WTC11 (cell line): ENCODE data around the gene S100A7. TPM values are rescaled to one million over a fixed set of nuclear protein-coding genes. Genes with fewer than 3 reads are reported as not detected.
"Not testable (repeated sequence)": the region's sequence is repeated elsewhere in the genome, so short reads cannot be mapped to it uniquely, and the experiment has no call there.

Source experiments
- ATAC-seq: fragments of 200-7000 bp; cut with Tn5 transposase; 2 replicates; pipeline ENCODE4 v1.10.0; 2021; ENCODE audit warnings: mild to moderate bottlenecking, moderate library complexity
- CTCF ChIA-PET: fragments of 300-600 bp; sonication (Branson Sonifier 250); formaldehyde crosslinking; loops from one replicate; lab custom pipeline; 2021; ENCODE audit warnings: antibody characterized with exemption; lab: Charles Lee
- POLR2A ChIA-PET: fragments of 350-600 bp; sonication (Branson Sonifier 250); formaldehyde crosslinking; loops from one replicate; lab custom pipeline; 2021; ENCODE audit warnings: antibody characterized with exemption; lab: Charles Lee
- DNase-seq: peaks from one replicate; pipeline ENCODE4 v3.0.0; 2021; ENCODE audit warnings: low spot score
- H3K27ac Mint-ChIP-seq: 2 replicates; pipeline ENCODE4 v1.8.0; 2021; ENCODE audit warnings: mixed read lengths
- H3K27me3 Mint-ChIP-seq: 2 replicates; pipeline ENCODE4 v1.8.0; 2021; ENCODE audit warnings: low read depth, mild to moderate bottlenecking, moderate library complexity, mixed read lengths
- H3K36me3 Mint-ChIP-seq: 2 replicates; pipeline ENCODE4 v1.8.0; 2021; ENCODE audit warnings: mixed read lengths
- H3K4me1 Mint-ChIP-seq: 2 replicates; pipeline ENCODE4 v1.8.0; 2022; ENCODE audit warnings: mixed read lengths
- H3K4me3 Mint-ChIP-seq: 2 replicates; pipeline ENCODE4 v1.8.0; 2021; ENCODE audit warnings: mild to moderate bottlenecking, moderate library complexity, mixed read lengths
- H3K9me3 Mint-ChIP-seq: 2 replicates; pipeline ENCODE4 v1.8.0; 2021; ENCODE audit warnings: mixed read lengths
- AR ChIP-seq: fragments of 250-450 bp; sonication (Bioruptor Pico); IDR thresholded peaks from 2 replicates; pipeline ENCODE4 v1.9.0; 2021; ENCODE audit warnings: mild to moderate bottlenecking
- ATF1 ChIP-seq: sonication (generic); formaldehyde crosslinking; IDR thresholded peaks from 2 replicates; pipeline ENCODE4 v1.8.1; 2023; ENCODE audit warnings: mild to moderate bottlenecking, moderate library complexity, missing genetic modification reagents
- ATF3 ChIP-seq: sonication (generic); formaldehyde crosslinking; conservative IDR thresholded peaks from 2 replicates; pipeline ENCODE4 v1.8.1; 2022; ENCODE audit warnings: mild to moderate bottlenecking, missing genetic modification reagents
- CTCF ChIP-seq: fragments of 200-600 bp; IDR thresholded peaks from 2 replicates; pipeline ENCODE4 v1.8.0; 2022; ENCODE audit warnings: antibody characterized with exemption
- E2F1 ChIP-seq: sonication (generic); formaldehyde crosslinking; IDR thresholded peaks from 2 replicates; pipeline ENCODE4 v1.8.0; 2022; ENCODE audit warnings: mild to moderate bottlenecking, missing genetic modification reagents
- E2F5 ChIP-seq: sonication (generic); formaldehyde crosslinking; IDR thresholded peaks from 2 replicates; pipeline ENCODE4 v1.8.1; 2022; ENCODE audit warnings: mild to moderate bottlenecking, moderate library complexity, missing genetic modification reagents
- ETV6 ChIP-seq: sonication (generic); formaldehyde crosslinking; IDR thresholded peaks from 2 replicates; pipeline ENCODE4 v1.8.1; 2022; ENCODE audit warnings: mild to moderate bottlenecking, missing genetic modification reagents
- FOXJ3 ChIP-seq: sonication (generic); formaldehyde crosslinking; IDR thresholded peaks from 2 replicates; pipeline ENCODE4 v1.9.0; 2021; ENCODE audit warnings: missing genetic modification reagents, mild to moderate bottlenecking, borderline replicate concordance
- FOXK1 ChIP-seq: sonication (generic); formaldehyde crosslinking; IDR thresholded peaks from 2 replicates; pipeline ENCODE4 v1.8.0; 2022; ENCODE audit warnings: mild to moderate bottlenecking, moderate library complexity, missing genetic modification reagents
- FOXP4 ChIP-seq: sonication (generic); formaldehyde crosslinking; IDR thresholded peaks from 2 replicates; pipeline ENCODE4 v1.8.0; 2022; ENCODE audit warnings: mild to moderate bottlenecking, missing genetic modification reagents
- JAZF1 ChIP-seq: fragments of 250-450 bp; sonication (Bioruptor Pico); IDR thresholded peaks from 2 replicates; pipeline ENCODE4 v1.9.0; 2021; ENCODE audit warnings: moderate library complexity, mild to moderate bottlenecking, inconsistent platforms
- MAX ChIP-seq: sonication (generic); formaldehyde crosslinking; IDR thresholded peaks from 2 replicates; pipeline ENCODE4 v1.8.0; 2022; ENCODE audit warnings: mild to moderate bottlenecking, missing genetic modification reagents
- MYBL2 ChIP-seq: sonication (generic); formaldehyde crosslinking; IDR thresholded peaks from 2 replicates; pipeline ENCODE4 v1.8.1; 2023; ENCODE audit warnings: mild to moderate bottlenecking, moderate library complexity, missing genetic modification reagents
- NR2C2 ChIP-seq: sonication (generic); formaldehyde crosslinking; IDR thresholded peaks from 2 replicates; pipeline ENCODE4 v1.8.0; 2022; ENCODE audit warnings: mild to moderate bottlenecking, missing genetic modification reagents
- NR3C1 ChIP-seq: sonication (generic); formaldehyde crosslinking; conservative IDR thresholded peaks from 2 replicates; pipeline ENCODE4 v1.8.1; 2023; ENCODE audit warnings: low read depth, mild to moderate bottlenecking, missing genetic modification reagents
- SP1 ChIP-seq: sonication (generic); formaldehyde crosslinking; conservative IDR thresholded peaks from 2 replicates; pipeline ENCODE4 v1.8.1; 2022; ENCODE audit warnings: missing genetic modification reagents
- TP53 ChIP-seq: sonication (generic); formaldehyde crosslinking; IDR thresholded peaks from 2 replicates; pipeline ENCODE4 v1.8.1; 2023; ENCODE audit warnings: mild to moderate bottlenecking, missing genetic modification reagents
- USF1 ChIP-seq: sonication (generic); formaldehyde crosslinking; IDR thresholded peaks from 2 replicates; pipeline ENCODE4 v1.8.0; 2022; ENCODE audit warnings: mild to moderate bottlenecking, missing genetic modification reagents
- ZBTB21 ChIP-seq: sonication (generic); formaldehyde crosslinking; IDR thresholded peaks from 2 replicates; pipeline ENCODE4 v1.8.1; 2023; ENCODE audit warnings: mild to moderate bottlenecking, missing genetic modification reagents, borderline replicate concordance
- ZNF121 ChIP-seq: sonication (generic); formaldehyde crosslinking; IDR thresholded peaks from 2 replicates; pipeline ENCODE4 v1.8.0; 2023; ENCODE audit warnings: missing genetic modification reagents
- ZNF423 ChIP-seq: fragments of 250-450 bp; sonication (Bioruptor Pico); IDR thresholded peaks from 2 replicates; pipeline ENCODE4 v2.1.2; 2022; ENCODE audit warnings: mild to moderate bottlenecking, moderate library complexity
- ZNF425 ChIP-seq: fragments of 250-450 bp; sonication (Bioruptor Pico); conservative IDR thresholded peaks from 2 replicates; pipeline ENCODE4 v1.9.0; 2021; ENCODE audit warnings: mild to moderate bottlenecking
- ZNF671 ChIP-seq: fragments of 250-450 bp; sonication (Bioruptor Pico); IDR thresholded peaks from 2 replicates; pipeline ENCODE4 v1.8.0; 2021; ENCODE audit warnings: mild to moderate bottlenecking
- total RNA-seq: library from RNA; stranded (reverse); gene quantifications from 3 replicates; pipeline ENCODE4 v1.2.3, GENCODE V29; 2021

The S100A7 gene
- total RNA-seq, 1 experiment from 2014 or later: not detected

GRCh38 chr1:153465811-153466636 is 5.6 kb upstream of the S100A7 start:
- Mint-ChIP-seq H3K4me3 (peak overlapping the region; percentile 41), H3K27me3 (peaks cover 11% of the 10 kb centered on the region), H3K9me3 (peaks cover 20% of the 10 kb centered on the region), H3K36me3 (peaks cover 5% of the 10 kb centered on the region), H3K27ac (peak overlapping the region; percentile 48; the same call in 1 of the 2 replicates), H3K4me1 (peaks cover 29% of the 10 kb centered on the region)
- peak; percentile 82 for DNase-seq
- TF ChIP-seq FOXP4 (CRISPR knock-in tag): peak; percentile 36; the same call in 1 of the 2 replicates
- peak; percentile 35; the same call in 1 of the 2 replicates for TF ChIP-seq USF1 (CRISPR knock-in tag)
- TF ChIP-seq FOXK1: 0 out of 2 replicates have a peak, but pooled peaks have one; percentile 28
- no peak for TF ChIP-seq ZNF425 (CRISPR knock-in tag)
- peak; percentile 96 for TF ChIP-seq MAX (CRISPR knock-in tag)
- no peak for TF ChIP-seq ATF3 (CRISPR knock-in tag)
- peak; percentile 34; the same call in 1 of the 2 replicates for TF ChIP-seq SP1 (CRISPR knock-in tag)
- no peak for TF ChIP-seq AR
- TF ChIP-seq ZNF423 (CRISPR knock-in tag): no peak
- TF ChIP-seq MYBL2: 0 out of 2 replicates have a peak, but pooled peaks have one; percentile 58
- TF ChIP-seq E2F5: 0 out of 2 replicates have a peak, but pooled peaks have one; percentile 42
- no peak for TF ChIP-seq FOXJ3 (CRISPR knock-in tag)
- TF ChIP-seq NR3C1 (CRISPR knock-in tag): no peak
- no peak for TF ChIP-seq E2F1 (CRISPR knock-in tag)
- no peak for TF ChIP-seq ATF1
- TF ChIP-seq ZNF121 (CRISPR knock-in tag): 0 out of 2 replicates have a peak, but pooled peaks have one; percentile 54
- no peak for TF ChIP-seq NR2C2 (CRISPR knock-in tag)
- 0 out of 2 replicates have a peak, but pooled peaks have one; percentile 22 for TF ChIP-seq ETV6 (CRISPR knock-in tag)
- no peak for TF ChIP-seq TP53
- no peak for TF ChIP-seq ZNF671 (CRISPR knock-in tag)
- peak; percentile 88 for TF ChIP-seq CTCF
- no peak for TF ChIP-seq ZBTB21
- no peak for TF ChIP-seq JAZF1
- peak; percentile 82 for ATAC-seq
- ChIA-PET POLR2A (interaction anchor here (2.2 kb wide), 1 partner anchor 29 kb away, joined by 7 read pairs; no protein-coding TSS in a partner anchor), CTCF (interaction anchor here (0.6 to 5.1 kb wide), 28 partner anchors 9 to 168 kb away, joined by 3 to 85 read pairs (median 4); partner anchors contain the start of genes CHTOP, PGLYRP4, S100A13 and S100A8)

GRCh38 chr1:153462741-153463140 is 2.3 kb upstream of the S100A7 start:
- H3K36me3 Mint-ChIP-seq, POLR2A ChIA-PET, ATAC-seq, DNase-seq, H3K27ac Mint-ChIP-seq, H3K4me3 Mint-ChIP-seq, H3K27me3 Mint-ChIP-seq, H3K9me3 Mint-ChIP-seq: not testable (repeated sequence)
- CTCF ChIA-PET: interaction anchor here (0.9 kb wide), 1 partner anchor 32 kb away, joined by 3 read pairs; no protein-coding TSS in a partner anchor
- peaks cover 25% of the 10 kb centered on the region for H3K4me1 Mint-ChIP-seq
